Thymus (tissue), 11 donors: ENCODE data around the gene NKAIN2. TPM values are rescaled to one million over a fixed set of nuclear protein-coding genes. Genes with fewer than 3 reads are reported as not detected.

Experiments used
- DNase-seq, 9 donors: peaks; one replicate each; pipeline ENCODE4 v3.0.0-alpha.2; 2013; ENCODE audit warnings: low spot score in 9 of 9, low read depth in 6 of 9, missing footprints in 1 of 9
- H3K27ac ChIP-seq, 2 donors: one replicate each; pipeline ENCODE4 v1.5.1; 2013; ENCODE audit warnings: control low read depth in 1 of 2, low read depth in 1 of 2, low read length in 1 of 2, mild to moderate bottlenecking in 1 of 2, moderate library complexity in 1 of 2
- H3K27me3 ChIP-seq, 2 donors: one replicate each; pipeline ENCODE4 v1.5.1; 2013; ENCODE audit warnings: low read length in 1 of 2; ENCODE audit not compliant: control insufficient read depth in 2 of 2, insufficient read depth in 1 of 2
- H3K36me3 ChIP-seq, 2 donors: one replicate each; pipeline ENCODE4 v1.5.1; 2013; ENCODE audit warnings: low read length in 1 of 2, mild to moderate bottlenecking in 1 of 2, moderate library complexity in 1 of 2; ENCODE audit not compliant: control insufficient read depth in 2 of 2, insufficient read depth in 2 of 2
- H3K4me1 ChIP-seq, 2 donors: one replicate each; pipeline ENCODE4 v1.5.1; 2013; ENCODE audit warnings: low read length in 2 of 2; ENCODE audit not compliant: control insufficient read depth in 2 of 2, insufficient read depth in 2 of 2
- H3K4me3 ChIP-seq, 2 donors: one replicate each; pipeline ENCODE4 v1.5.1; 2013; ENCODE audit warnings: low read length in 2 of 2, control low read depth in 1 of 2, mild to moderate bottlenecking in 1 of 2
- H3K9me3 ChIP-seq, 2 donors: one replicate each; pipeline ENCODE4 v1.5.1; 2013; ENCODE audit warnings: low read length in 1 of 2, mild to moderate bottlenecking in 1 of 2; ENCODE audit not compliant: control insufficient read depth in 2 of 2, insufficient read depth in 1 of 2
- WGBS: extraction: QIAGEN DNeasy Blood & Tissue Kit; methylation state at CpG from one replicate; pipeline ENCODE4 v1.1.7; 2013; 5-methylcytosine and 5-hydroxymethylcytosine counted together
- polyA plus RNA-seq: library from polyadenylated mRNA; stranded (reverse); fragments of 200-250 nt; gene quantifications from one replicate; pipeline ENCODE4 v1.2.3, GENCODE V29; 2013
- total RNA-seq: library from RNA; stranded (reverse); fragments of 120-200 nt; gene quantifications from one replicate; pipeline ENCODE4 v1.2.4, GENCODE V29; 2013
- donor health status: healthy.

The NKAIN2 gene
- total and polyA plus RNA-seq, 2 donors, result 1.2 to 2.4 TPM

- WGBS, result 79% methylated on average over 1 of the region's 1 CpG
- H3K9me3 ChIP-seq, result no peaks in the 10 kb centered on the region
- DNase-seq, result no peak
- no peaks in the 10 kb centered on the region for H3K27me3 ChIP-seq
- no peaks in the 10 kb centered on the region for H3K4me1 ChIP-seq
- H3K36me3 ChIP-seq, result no peaks in the 10 kb centered on the region
- H3K4me3 ChIP-seq, result no peak overlapping the region
- H3K27ac ChIP-seq, result no peak overlapping the region
Observed at GRCh38 chr6:124482071-124482491, 678.4 kb downstream of the NKAIN2 start.

- no peaks in the 10 kb centered on the region for H3K27me3 ChIP-seq
- H3K4me3 ChIP-seq, result no peak overlapping the region
- DNase-seq, result no peak
- H3K9me3 ChIP-seq, result no peaks in the 10 kb centered on the region
- no peaks in the 10 kb centered on the region for H3K36me3 ChIP-seq
- 93% methylated on average over 4 of the region's 4 CpGs for WGBS
- no peak overlapping the region for H3K27ac ChIP-seq
- no peaks in the 10 kb centered on the region for H3K4me1 ChIP-seq
Observed at GRCh38 chr6:124487623-124488431, 684.2 kb downstream of the NKAIN2 start.

GRCh38 chr6:124490122-124490521 lies 686.5 kb downstream of the NKAIN2 start:
- no peaks in the 10 kb centered on the region for H3K27me3 ChIP-seq
- no peaks in the 10 kb centered on the region for H3K9me3 ChIP-seq
- H3K27ac ChIP-seq, result no peak overlapping the region
- H3K36me3 ChIP-seq, result no peaks in the 10 kb centered on the region
- H3K4me1 ChIP-seq, result no peaks in the 10 kb centered on the region
- H3K4me3 ChIP-seq, result no peak overlapping the region
- WGBS, result 88% methylated on average over 1 of the region's 1 CpG
- no peak for DNase-seq

GRCh38 chr6:124493259-124493658 lies 689.6 kb downstream of the NKAIN2 start:
- H3K27me3 ChIP-seq, result no peaks in the 10 kb centered on the region
- no peak for DNase-seq
- no peak overlapping the region for H3K27ac ChIP-seq
- no peaks in the 10 kb centered on the region for H3K9me3 ChIP-seq
- H3K4me1 ChIP-seq, result no peaks in the 10 kb centered on the region
- WGBS, result 95% methylated on average over 1 of the region's 1 CpG
- no peaks in the 10 kb centered on the region for H3K36me3 ChIP-seq
- H3K4me3 ChIP-seq, result no peak overlapping the region

GRCh38 chr6:124494956-124495664 lies 691.4 kb downstream of the NKAIN2 start:
- WGBS, result 92% methylated on average over 2 of the region's 2 CpGs
- no peaks in the 10 kb centered on the region for H3K9me3 ChIP-seq
- no peak for DNase-seq
- H3K4me1 ChIP-seq, result no peaks in the 10 kb centered on the region
- no peaks in the 10 kb centered on the region for H3K27me3 ChIP-seq
- H3K36me3 ChIP-seq, result no peaks in the 10 kb centered on the region
- no peak overlapping the region for H3K4me3 ChIP-seq
- no peak overlapping the region for H3K27ac ChIP-seq

GRCh38 chr6:124495665-124496190 lies 692.1 kb downstream of the NKAIN2 start:
- no peaks in the 10 kb centered on the region for H3K9me3 ChIP-seq
- WGBS, result 88% methylated on average over 2 of the region's 2 CpGs

GRCh38 chr6:124496334-124496733 lies 692.7 kb downstream of the NKAIN2 start:
- Histone ChIP-seq H3K36me3 (no peaks in the 10 kb centered on the region), H3K9me3 (no peaks in the 10 kb centered on the region), H3K27me3 (no peaks in the 10 kb centered on the region), H3K4me1 (no peaks in the 10 kb centered on the region), H3K27ac (no peak overlapping the region), H3K4me3 (no peak overlapping the region)
- WGBS, result 95% methylated on average over 1 of the region's 1 CpG
- DNase-seq, result no peak

More at GRCh38 chr6:124495665-124496190, 692.1 kb downstream of the NKAIN2 start:
- DNase-seq, result no peak
- Histone ChIP-seq H3K4me3 (no peak overlapping the region), H3K4me1 (no peaks in the 10 kb centered on the region), H3K27ac (no peak overlapping the region), H3K36me3 (no peaks in the 10 kb centered on the region), H3K27me3 (no peaks in the 10 kb centered on the region)

GRCh38 chr6:124512431-124512830 lies 708.8 kb downstream of the NKAIN2 start:
- Histone ChIP-seq H3K36me3 (no peaks in the 10 kb centered on the region), H3K4me1 (no peaks in the 10 kb centered on the region), H3K9me3 (no peaks in the 10 kb centered on the region), H3K27me3 (no peaks in the 10 kb centered on the region), H3K27ac (no peak overlapping the region), H3K4me3 (no peak overlapping the region)
- WGBS, result 82% methylated on average over 2 of the region's 2 CpGs
- DNase-seq, result no peak

GRCh38 chr6:124517339-124517738 lies 713.7 kb downstream of the NKAIN2 start:
- Histone ChIP-seq H3K9me3 (no peaks in the 10 kb centered on the region), H3K4me1 (no peaks in the 10 kb centered on the region), H3K4me3 (no peak overlapping the region), H3K36me3 (no peaks in the 10 kb centered on the region), H3K27ac (no peak overlapping the region), H3K27me3 (no peaks in the 10 kb centered on the region)
- DNase-seq, result no peak
- 90% methylated on average over 2 of the region's 2 CpGs for WGBS
